Activated CD4-positive, alpha-beta T cell treated with anti-CD3 and anti-CD28 coated beads for 1 hour (primary cell): ENCODE results near the gene SYNM.

Source experiments
- DNase-seq: peaks from one replicate; pipeline ENCODE4 v3.0.0-alpha.2; 2020

SYNM gene

DNA sequence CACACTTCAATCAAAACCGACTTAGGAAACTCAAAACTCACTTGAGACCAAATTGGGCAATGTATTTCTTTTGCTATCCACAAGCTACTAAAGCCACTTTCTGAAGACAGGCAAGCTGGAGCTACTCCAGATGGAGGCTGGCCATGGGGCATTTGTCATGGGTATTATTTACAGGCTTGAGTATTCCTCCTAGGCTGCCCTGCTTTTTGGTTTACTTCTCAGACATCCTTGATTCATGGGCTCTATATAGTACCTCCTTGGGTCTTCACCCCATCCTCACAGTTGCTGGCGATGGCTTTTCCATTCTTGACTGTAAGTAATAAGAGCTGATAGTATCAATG, 18.6 kb upstream of the SYNM start:
- DNase-seq, result no peak

DNA sequence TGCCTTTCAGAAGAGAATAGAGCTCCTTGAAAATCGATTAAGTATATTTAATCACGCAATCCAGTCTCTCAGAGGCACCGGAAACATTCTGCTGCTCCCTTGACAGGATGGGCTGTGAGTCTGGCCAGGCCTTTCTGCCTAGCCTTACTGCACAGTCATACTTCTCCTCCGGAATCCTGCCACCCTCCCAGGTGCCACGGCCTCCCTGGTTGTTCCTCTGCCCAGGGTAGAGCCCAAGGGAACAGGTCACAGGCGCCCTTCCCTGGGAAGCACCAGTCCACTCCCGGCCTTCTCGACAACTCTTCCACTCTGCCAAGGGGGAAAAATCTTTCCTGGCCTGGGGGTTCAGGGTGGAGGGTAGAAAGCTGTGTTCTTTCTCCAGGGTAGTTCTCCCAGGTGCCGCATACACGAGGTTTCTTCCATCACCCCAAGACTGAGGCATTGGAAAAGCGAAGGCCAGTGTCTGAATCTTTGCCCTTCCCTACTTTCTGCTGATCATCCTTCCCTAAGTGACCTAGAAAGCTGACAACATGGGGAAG, 17.4 kb upstream of the SYNM start:
- no peak for DNase-seq

DNA sequence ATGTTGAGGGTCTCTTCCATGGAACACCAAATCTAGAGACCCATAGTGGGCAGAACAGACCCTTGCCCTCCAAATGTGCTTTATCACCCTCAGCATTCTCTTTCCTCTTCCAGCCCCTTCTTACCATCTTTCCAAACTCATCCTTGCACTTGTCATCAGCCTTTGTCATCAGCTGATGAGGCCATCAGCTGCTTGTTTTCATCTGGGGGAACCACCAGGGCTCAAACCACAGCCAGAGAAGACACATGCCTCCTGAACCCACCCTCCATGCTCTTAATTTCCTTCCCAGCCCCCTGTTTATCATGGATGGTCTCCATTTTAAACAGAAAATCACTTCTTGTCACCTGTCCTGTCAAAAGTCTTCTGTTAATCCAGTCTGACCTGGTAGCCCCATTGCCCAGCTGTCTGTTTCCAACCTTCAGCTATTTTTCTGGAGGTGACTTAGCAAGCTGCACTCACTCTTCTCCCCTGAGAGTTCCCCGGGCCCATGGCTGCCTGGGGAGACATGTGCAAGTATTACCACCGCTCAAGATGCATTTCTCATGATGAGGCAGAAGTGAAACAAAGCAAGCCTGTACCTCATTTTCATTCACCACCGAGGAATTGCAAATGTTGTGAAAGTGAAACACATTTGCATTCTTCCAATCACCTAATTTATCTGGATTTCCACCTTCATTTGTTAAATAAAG, 14.7 kb upstream of the SYNM start:
- DNase-seq, result no peak

DNA sequence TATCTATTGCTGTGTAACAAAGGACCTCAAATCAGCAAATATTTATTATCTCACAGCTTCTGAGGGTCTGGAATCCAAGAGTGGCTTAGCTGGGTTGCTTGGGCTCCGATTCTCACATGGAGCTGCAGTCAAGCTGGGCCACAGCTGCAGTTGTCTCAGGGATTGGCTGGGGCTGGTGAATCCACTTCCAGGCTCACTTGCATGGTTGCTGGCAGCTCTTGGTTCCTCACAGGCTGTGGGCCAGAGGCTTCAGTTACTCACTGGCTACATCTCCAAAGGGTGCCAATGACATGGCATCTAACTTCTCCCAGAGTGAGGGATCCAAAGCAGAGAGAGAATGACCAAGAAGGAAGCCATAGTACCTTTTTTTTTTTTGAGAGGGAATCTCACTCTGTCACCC, 13.9 kb upstream of the SYNM start:
- DNase-seq, result no peak

DNA sequence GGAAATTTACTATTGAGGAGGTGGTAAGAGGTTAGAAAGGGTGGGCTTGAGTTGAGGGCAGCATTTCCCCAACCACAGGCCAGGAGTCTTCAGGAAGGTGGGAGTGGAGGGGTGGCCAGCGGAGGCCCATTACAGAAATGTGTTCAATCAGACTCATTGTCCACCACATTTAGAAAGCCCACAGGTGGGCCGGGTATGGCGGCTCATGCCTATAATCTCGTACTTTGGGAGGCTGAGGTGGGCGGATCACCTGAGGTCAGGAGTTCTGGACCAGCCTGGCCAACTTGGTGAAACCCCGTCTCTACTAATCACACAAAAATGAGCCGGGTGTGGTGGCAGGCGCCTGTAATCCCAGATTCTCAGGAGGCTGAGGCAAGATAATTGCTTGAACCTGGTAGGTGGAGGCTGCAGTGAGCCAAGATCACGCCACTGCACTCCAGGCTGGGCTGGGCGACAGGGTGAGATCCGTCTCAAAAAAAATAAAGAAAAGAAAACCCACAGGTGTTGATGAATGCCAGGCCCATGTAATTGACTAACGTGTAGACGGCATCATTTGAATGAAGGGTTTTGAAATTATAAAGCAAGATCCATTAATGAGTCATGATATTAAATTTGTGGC, 12.2 kb upstream of the SYNM start:
- no peak for DNase-seq

DNA sequence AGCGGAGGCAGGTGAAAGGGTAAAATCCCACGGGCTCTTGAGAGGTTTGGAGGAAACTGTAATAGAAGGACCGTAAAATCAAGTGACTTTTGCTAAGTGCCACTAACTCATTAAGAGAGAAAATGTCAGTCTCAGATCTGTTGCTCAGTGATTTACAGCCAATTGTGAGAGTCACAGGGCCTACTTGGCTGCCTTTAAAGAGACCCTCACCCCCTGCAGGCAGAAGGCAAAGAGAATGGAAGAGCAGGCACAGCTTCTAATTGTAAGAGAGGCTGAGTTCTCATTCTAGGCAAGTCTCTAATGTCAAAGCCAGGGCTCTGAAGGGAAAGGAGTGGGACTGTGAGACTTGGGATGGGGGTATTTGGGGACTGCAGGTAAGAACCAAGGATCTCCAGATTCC, 9.3 kb upstream of the SYNM start:
- DNase-seq, result no peak

DNA sequence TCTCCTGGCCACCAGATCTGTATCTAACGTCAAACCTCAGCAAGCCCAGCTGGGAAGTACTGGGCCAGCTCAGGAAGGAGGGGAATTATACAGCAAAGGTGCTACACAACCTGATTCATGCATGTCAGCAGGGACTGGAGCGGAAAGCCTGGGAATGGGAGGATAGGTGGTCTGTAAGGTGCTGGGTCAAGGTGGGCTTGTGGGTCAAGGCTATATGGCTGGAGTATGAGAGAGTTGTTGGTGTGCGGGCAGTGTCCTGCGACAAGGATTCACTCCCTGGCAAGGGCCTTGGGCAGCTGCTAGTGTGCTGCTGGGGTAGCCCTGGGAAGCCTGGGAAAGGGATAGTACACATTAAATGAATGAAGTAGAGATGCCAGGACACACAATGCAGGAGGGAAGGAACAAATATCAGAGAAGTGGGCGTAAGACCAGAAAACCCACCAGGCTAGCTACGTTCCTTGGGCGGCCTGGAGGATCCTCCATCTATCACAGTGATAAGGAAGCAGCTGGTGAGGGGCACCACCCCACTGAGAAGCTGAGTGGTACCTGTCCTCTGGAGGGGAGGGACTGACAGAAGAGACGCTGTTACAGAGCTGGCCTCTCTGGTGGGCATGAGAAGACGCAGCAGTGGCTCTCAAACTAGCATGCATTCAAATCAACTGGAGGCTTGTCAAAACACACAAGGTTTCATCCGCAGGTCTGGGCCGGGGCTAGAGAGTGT, 8.5 kb upstream of the SYNM start:
- DNase-seq, result no peak

DNA sequence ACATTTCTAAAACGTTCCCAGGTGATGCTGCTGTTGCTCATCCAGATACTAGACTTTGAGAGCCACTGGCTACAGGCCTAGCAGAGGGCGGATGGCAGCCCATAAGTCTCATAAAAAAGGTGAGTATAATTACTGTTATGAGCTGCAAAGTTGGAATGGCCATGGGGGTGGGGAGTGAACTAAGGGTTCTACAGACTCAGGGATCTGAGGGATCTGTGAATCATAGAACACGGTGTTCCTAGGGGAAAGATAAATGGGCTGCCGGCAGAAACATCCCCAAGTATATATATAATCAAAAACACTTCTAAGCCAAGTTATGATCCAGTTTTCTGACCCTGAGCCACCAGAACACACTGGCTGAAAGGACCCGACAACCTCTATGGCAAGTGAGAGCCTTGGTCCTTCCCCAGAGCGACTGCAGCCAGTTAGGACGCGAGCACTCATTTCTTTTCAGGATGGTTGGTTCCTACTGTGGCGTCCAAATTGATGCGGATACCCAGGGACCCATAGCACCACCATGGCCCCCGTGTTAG, 7.9 kb upstream of the SYNM start:
- DNase-seq, result no peak

DNA sequence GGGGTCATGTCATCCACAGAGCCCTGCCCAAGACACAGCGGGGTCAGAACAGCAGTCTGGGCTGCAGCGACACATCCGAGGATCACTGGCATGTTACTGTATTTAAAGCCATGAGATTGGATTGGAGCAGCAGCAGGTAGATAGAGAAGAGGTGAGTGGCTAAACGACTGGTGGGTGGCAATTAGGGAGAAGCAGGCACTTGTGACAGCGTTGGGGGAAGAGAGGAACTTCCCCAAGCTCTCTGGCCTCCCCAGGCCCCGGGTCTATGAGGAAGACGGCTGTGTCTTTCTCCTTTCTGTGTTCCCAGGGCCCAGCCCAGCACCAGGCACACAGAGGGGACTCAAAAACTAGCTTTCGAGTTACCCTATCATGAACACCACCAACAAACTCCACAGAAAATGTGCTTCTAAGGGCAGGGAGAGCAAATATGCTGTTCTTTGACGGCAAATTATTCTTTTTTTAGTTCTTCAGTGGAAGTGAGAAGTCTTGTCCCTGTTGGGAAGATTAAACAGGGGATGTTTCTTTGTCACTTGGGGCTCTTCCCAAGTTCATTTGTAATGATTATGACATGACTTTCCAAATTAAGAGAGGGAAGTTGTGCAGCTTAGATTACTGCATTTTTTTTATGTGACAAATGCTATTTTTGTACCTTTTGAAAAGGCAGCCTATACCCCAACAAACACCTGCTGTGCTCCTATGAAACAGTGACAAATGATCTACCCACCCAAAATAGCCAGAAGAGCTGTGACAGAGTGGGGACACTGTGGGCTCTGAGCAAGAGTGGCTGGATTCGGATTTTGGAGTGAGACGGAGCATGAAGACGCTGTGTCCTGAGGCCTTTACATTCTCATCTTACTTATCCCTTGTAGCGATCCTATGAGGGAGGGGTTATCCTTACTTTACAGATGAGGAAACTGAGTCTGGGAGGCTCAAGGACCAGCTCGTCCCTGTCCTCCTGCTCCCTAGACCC, 7.2 kb upstream of the SYNM start:
- DNase-seq, result no peak

DNA sequence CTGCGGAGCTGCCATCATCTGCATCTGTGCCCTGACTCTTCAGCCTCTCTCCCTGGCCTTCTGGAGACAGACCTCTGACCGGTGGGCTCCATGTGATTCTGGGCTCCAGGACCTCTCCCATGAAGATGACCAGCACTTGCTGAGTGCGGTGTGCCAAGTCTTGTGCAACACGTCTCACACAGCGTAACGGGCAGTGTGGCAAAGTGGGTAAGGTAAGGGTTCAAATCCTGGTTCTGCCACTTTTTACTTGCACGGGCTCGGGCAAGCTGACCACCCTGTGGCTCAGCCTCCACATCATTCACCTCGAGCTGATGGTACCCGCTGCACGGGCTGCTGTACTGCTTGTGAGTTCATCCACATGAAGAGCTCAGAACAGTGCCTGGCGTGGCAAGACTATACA, 6.5 kb upstream of the SYNM start:
- no peak for DNase-seq

DNA sequence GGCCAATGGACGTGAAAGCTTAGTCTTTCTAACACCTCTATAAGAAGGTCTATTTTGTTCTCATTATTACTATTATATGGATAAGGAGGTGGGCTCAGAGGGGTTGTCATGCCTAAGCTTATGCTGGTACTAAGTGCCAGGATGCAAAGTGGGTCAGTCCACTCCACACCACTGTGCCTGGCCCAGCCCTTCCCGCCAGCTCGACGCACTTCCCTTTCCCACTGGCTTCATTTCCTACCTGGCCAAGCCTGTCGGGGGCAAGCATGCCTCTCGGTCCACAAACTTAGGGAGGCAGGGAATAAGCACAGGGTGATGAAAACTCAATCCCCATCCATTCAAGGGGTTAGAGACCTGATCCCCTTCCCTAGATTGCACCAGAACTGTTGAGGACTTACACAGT, 5.9 kb upstream of the SYNM start:
- DNase-seq, result no peak

DNA sequence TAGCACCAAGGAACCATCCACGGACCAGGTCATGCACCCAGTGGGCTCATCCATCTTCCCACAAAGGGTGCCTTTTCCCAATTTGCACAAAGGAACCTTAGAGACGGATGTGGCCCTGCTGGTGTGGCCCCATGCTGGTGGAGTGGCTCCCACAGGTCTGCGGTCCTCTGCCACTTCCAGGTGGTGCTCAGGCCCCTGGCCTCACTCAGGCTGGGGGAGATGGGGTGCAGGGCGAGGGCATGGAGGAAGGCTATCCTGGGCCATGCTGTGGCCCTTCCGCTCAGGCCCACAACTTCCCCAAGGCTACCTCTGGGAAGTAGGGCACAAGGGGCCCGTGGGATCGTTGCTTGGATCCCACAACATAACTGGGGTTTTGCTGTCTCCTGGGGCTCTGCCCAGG, 5.2 kb upstream of the SYNM start:
- DNase-seq, result no peak

DNA sequence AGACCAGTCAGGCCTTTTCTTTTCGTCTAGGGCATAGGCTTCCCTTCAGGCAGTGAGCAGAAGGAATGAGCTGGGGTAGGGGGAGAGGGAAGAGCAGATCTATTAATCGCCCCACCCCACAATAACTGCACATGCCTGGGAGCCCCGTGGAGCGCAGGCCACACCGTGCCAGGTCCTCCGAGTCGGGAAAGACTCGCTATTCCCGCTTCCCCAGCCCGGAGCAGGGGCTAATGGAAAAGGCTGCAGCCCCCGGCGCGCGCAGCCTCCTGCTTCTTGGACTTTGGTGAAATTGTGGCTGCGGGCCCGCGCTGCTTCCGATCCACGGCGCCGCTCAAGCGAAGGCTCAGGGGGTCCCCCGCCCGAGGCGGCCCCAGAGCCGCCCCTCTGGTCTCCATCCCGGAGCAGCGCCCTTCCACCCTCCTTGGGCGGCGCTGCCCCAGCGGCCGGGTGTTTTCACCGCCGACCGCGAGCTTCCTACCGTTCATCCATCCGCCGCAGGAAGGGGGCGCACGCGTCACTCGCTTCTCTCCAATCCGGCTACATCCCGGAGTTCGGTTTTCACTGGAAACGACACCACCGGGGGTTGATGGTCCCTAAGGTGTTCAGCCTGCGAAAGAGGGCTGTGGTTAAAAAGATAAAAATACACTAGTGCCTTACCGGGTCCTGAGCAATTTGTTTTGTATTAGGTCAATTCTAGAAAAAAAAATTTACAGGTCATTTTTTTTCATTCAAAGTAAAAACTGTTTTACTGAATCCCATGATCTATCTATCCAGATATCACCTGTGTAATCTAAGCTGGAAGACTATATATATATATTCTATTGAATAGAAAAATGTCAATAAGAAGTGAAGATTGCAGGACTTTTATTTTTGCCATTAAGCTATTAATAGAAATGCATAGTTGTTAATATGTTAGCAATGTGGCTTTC, 4.4 kb upstream of the SYNM start:
- no peak for DNase-seq

DNA sequence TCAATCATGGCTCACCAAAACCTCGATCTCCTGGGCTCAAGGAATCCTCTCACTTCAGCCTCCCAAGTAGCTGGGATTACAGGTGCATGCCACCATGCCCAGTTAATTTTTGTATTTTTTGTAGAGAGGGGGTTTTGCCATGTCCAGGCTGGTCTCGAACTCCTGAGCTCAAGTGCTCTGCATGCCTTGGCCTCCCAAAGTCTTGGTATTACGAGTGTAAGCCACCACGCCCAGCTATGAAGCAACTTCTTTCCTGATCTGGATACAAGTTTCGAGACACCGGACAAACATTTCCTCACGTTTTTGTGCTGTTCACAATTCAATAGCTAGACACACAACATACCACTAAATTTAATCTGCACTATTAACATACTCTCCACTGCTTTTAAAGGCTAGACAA, 3.4 kb upstream of the SYNM start:
- no peak for DNase-seq

DNA sequence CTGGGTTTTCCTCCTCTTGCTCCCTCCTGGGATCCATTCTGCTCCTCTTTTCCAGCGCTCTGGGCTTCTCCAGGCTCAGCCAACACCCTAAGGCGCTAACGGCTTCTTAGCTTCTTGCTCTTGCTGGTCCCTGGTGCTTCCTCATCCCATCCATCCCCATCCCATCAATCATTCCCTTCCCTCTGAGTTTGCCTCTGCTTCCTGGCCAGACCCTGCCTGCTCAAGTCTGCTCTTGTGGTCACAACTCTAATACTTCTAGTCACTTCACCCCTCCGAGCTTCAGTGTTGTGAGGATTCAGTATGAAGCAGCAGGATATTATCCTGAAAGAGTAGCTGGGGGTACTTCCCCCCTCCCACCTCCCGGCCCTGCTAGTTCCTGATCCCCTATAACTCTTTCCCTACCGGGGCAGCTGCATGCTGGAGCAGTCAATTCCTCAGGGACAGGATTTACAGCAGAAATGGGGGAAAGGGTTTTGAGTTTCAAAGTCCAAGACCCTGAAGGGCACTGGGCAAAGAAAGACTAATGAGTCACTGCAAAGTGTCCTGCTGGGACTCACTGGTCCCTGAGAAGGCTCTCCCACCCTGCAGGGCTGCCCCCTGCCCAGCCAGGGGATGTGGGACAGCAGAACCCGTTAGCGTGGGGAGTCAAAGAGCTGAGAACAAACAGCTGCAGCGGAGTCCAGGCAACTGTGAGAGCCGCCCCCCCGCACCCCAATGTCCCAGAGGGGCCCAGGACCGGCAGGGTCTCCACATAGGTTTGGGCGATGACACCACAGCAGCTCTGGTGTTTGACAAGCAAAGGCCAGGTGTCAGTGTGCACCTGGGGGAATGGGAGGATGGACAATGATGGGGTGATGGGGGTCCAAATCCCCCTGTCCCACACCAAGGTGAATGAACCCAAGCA, 2.3 kb upstream of the SYNM start:
- DNase-seq, result no peak

DNA sequence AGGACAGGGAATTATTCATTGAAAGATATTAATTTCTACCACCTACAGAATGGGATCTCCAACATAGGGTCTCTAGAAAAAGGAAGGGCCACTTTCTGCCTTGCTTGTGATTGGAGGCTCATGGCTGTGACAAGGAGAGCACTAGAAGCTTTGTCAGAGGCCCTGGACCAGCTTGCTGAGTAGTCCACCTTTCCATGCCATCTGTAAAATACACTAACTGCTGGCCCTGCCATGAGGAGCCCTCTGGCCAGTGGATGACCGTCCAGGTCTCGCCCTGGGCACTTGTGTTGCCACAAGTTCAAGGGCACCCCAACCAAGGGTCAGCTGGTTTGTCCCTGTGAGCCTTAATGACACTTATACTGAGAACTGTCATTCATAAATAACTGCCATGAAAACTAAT, 1.6 kb upstream of the SYNM start:
- DNase-seq, result no peak

DNA sequence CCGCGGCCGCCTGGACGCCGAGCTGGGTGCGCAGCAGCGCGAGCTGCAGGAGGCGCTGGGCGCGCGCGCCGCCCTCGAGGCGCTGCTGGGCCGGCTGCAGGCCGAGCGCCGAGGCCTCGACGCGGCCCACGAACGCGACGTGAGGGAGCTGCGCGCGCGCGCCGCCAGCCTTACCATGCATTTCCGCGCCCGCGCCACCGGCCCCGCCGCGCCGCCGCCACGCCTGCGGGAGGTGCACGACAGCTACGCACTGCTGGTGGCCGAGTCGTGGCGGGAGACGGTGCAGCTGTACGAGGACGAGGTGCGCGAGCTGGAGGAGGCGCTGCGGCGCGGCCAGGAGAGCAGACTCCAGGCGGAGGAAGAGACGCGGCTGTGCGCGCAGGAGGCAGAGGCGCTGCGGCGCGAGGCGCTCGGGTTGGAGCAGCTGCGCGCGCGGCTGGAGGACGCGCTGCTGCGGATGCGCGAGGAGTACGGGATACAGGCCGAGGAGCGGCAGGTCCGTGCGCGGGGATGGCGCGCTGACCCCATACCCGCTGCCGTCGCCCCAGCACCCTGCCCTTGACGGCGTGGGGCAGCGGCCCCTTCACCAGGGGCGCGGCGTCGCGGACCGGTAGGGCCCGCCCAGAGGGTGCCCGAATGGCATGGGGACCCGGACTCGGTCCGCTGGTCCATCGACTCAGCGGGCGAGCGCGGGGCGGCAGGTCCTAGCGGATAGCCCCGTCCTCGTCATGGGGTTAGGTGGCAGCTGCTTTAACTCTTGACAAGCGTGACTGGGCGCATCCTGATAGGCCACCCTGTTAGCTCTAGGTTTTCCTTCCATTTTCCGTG, 848 bp downstream of the SYNM start:
- DNase-seq, result no peak

DNA sequence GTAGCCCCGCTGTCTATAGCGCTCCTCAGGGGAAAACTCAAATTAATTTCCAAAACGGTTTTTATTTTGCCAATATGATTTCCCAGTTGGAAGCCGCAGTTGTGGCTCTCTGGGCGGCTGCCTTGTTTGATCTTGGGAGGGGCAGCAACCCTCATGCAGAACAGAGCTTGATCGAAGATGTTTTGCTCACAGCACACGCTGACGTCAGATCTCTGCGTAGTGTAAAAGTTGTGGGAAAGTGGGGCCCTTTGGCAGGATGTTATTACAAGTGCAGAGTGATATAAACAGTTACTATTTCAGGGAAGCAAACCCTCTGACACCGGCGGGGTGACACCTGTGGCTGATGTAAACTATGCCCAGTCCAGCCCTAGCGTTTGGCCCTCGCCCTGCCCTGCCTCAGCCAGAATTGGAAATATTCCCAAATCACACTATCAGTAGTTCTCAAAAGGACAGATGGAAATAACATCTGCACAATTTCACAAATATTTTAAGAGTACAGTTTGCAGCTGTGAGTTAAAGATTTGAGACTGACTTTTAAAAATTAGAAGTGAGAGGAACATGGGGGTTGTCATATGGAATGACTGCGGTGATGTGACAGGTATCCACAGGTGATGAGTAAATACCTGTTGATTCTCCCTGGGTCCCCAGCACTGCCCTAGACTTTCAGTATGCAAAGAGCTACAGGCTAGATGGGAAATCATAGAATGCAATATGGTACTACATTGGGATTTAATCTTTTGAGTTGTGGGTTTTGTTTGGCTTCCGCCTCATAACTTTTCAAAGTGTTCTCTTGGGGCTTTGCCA, 1.7 kb downstream of the SYNM start:
- DNase-seq, result no peak

DNA sequence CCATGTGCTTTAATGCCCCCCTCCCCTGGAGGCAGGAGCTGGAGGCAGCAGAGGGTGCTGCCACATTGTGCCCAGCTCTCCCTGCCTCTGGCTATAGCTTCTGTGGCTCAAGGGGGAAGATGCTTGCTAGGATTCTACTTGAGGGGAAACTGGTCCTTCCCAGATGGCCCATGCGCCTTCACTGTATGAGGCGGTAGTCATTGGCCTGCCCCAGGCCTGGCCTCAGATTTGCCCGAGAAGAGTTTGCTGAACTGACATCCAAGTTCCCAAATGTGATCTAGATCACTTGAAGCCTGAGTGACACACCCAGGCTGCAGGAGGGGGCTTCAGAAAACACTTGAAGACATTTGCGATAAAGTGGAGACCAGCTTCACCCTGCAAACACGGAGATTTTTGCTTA, 4.1 kb downstream of the SYNM start:
- DNase-seq, result no peak
